Effector CD4-positive, alpha-beta T cell (primary cell): ENCODE measurements around the gene ISCA2.
"Not testable (repeated sequence)": the region's sequence is repeated elsewhere in the genome, so short reads cannot be mapped to it uniquely, and the experiment has no call there.

Source experiments
- DNase-seq: peaks from one replicate; pipeline ENCODE4 v3.0.0-alpha.2; 2020

Gene ISCA2

GRCh38 chr14:74531006-74531405 is 37.4 kb downstream of the ISCA2 start:
- no peak for DNase-seq

- DNase-seq: no peak
Observed at GRCh38 chr14:74531467-74531866, 37.9 kb downstream of the ISCA2 start.

- no peak for DNase-seq
Observed at GRCh38 chr14:74532246-74532645, 38.7 kb downstream of the ISCA2 start.

- DNase-seq: no peak
Observed at GRCh38 chr14:74533576-74533975, 40.0 kb downstream of the ISCA2 start.

GRCh38 chr14:74535756-74536325 is 42.3 kb downstream of the ISCA2 start:
- DNase-seq: no peak

GRCh38 chr14:74536336-74536735 is 42.8 kb downstream of the ISCA2 start:
- not testable (repeated sequence) for DNase-seq

- DNase-seq: no peak
Observed at GRCh38 chr14:74538411-74539391, 45.1 kb downstream of the ISCA2 start.

GRCh38 chr14:74539503-74539902 is 45.9 kb downstream of the ISCA2 start:
- DNase-seq: no peak

GRCh38 chr14:74541225-74541624 is 47.7 kb downstream of the ISCA2 start:
- no peak for DNase-seq

GRCh38 chr14:74542056-74542685 is 48.6 kb downstream of the ISCA2 start:
- no peak for DNase-seq

GRCh38 chr14:74543771-74544438 is 50.3 kb downstream of the ISCA2 start:
- no peak for DNase-seq

- DNase-seq: no peak
Observed at GRCh38 chr14:74545386-74545785, 51.8 kb downstream of the ISCA2 start.

GRCh38 chr14:74546416-74546815 is 52.9 kb downstream of the ISCA2 start:
- DNase-seq: no peak
